ENCODE measurements around the gene SLC36A1. TPM values are rescaled to one million over a fixed set of nuclear protein-coding genes. Genes with fewer than 3 reads are reported as not detected.

Gene SLC36A1
- 12.7 and 16.0 TPM in 2 replicates for total RNA-seq

GRCh38 chr5:151447174-151448037 is at the start of gene SLC36A1:
TSS of gene SLC36A1 (plus strand) at chr5:151447603. CDS start at chr5:151458793, 11,190 bp downstream.

Small RNA genes within 50 kb of the gene (small RNA-seq; reads per million reads assigned to genes)
- gene MIR6499 (not detected), gene RNA5SP197 (not detected)

Other genes starting within 250 kb of the SLC36A1 start
- 3.9 and 6.1 TPM in 2 replicates for gene CCDC69, start 223.5 kb upstream of the SLC36A1 start, total RNA-seq
- 39.3 and 44.0 TPM in 2 replicates for gene GM2A, start 194.4 kb upstream of the SLC36A1 start, total RNA-seq
- not detected in 2 replicates for gene SLC36A3, start 143.8 kb upstream of the SLC36A1 start, total RNA-seq
- not detected in 2 replicates for gene SLC36A2, start 100.0 kb upstream of the SLC36A1 start, total RNA-seq
- under 0.01 and 0.11 TPM in 2 replicates for gene FAT2, start 143.7 kb downstream of the SLC36A1 start, total RNA-seq
- gene SPARC, start 239.3 kb downstream of the SLC36A1 start, total RNA-seq = 2,547 and 3,181 TPM in 2 replicates